Pulmonary artery endothelial cell (primary cell): ENCODE measurements around the gene ATP10B. TPM values are rescaled to one million over a fixed set of nuclear protein-coding genes. Genes with fewer than 3 reads are reported as not detected.

Source experiments
- DNase-seq: peaks from one replicate; pipeline ENCODE4 v3.0.0-alpha.2; 2011; ENCODE audit warnings: low read depth, low spot score
- total RNA-seq: library from RNA; depleted of rRNA; stranded (reverse); fragments of >200 nt; gene quantifications from 2 replicates; pipeline ENCODE4 v1.2.3, GENCODE V29; 2014

Gene ATP10B
- total RNA-seq, 1 donor from 2014 or later: not detected

DNA sequence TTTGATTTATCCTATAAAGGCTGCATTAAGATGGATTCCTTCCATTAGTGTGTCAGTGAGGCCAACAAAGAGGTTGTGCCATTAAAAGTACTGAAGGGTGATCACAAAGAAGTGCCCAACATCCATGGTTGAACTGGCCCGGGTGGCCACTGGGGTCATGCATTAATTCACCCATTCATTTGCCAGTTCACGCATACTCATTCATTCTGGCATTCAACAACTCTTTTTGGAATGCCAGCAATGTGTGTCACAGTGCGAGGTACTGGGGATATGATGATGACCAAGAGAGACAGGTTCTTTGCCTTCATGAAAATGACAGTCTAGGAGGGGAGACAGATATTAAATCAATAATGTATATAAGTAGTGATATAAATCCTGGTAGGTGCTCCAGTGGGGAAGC lies 337.1 kb downstream of the ATP10B start:
- no peak for DNase-seq

DNA sequence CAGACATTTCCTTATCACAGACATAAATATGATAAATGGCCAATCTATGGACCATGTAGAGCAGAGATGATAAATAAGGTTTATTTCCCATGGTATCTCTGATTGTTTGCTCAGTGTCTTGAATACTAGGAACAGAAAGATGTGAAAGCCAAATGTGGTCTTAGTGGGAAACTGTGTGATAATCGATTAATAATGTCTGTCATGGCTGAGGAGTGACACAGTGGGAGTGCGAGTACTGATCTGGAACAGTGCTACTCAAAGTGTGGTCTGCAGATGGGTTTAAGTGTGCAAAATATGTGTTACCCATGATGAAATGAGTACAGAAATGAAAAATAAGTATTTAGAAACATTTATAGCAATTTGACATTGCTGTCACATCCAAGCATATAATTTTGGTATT lies 337.8 kb downstream of the ATP10B start:
- DNase-seq: no peak

DNA sequence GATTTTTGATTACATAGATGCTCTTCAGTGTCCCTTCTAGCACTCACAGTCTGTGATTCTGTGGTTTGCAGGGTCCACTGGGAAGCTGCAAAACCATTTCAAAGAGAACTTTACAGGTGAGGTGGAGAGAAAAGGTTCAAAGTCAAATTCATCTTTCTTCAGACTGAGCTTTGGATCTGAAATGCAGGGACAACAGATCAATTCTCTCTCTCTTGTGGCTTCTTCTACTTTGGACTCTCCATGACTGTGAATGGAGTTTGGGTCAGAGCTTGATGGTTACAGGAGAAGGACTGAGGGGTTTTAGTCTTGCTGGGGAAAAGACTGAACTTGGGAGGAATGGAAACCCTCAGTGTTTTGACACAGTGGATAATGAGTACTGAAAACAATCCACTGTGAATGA lies 338.5 kb downstream of the ATP10B start:
- no peak for DNase-seq
